ENCODE results near the gene PCGF3.

PCGF3 gene

GRCh38 chr4:721261-722168 is 15.9 kb downstream of the PCGF3 start:
- no peaks in the 10 kb centered on the region for H3K4me1 ChIP-seq (ENCODE audit: insufficient read depth, low read length)
- 95% methylated on average over 31 of the region's 31 CpGs for WGBS
- H3K9me3 ChIP-seq (ENCODE audit: insufficient read depth, low read depth, low read length): no peaks in the 10 kb centered on the region
- H3K27ac ChIP-seq (ENCODE audit: low read depth, low read length): no peak overlapping the region
- H3K27me3 ChIP-seq (ENCODE audit: insufficient read depth, low read length): no peaks in the 10 kb centered on the region
- no peak overlapping the region for H3K4me3 ChIP-seq (ENCODE audit: low read length)
- H3K9ac ChIP-seq (ENCODE audit: low read depth, low read length): no peak overlapping the region
- H3K36me3 ChIP-seq (ENCODE audit: insufficient read depth, low read length): peaks cover 5% of the 10 kb centered on the region; the same call in 1 of the 2 replicates

- no peaks in the 10 kb centered on the region for H3K9me3 ChIP-seq (ENCODE audit: insufficient read depth, low read depth, low read length)
- 97% methylated on average over 47 of the region's 47 CpGs for WGBS
- H3K4me1 ChIP-seq (ENCODE audit: insufficient read depth, low read length): no peaks in the 10 kb centered on the region
- H3K36me3 ChIP-seq (ENCODE audit: insufficient read depth, low read length): peaks cover 5% of the 10 kb centered on the region; the same call in 1 of the 2 replicates
- no peak overlapping the region for H3K9ac ChIP-seq (ENCODE audit: low read depth, low read length)
- no peak overlapping the region for H3K27ac ChIP-seq (ENCODE audit: low read depth, low read length)
- H3K4me3 ChIP-seq (ENCODE audit: low read length): no peak overlapping the region
- H3K27me3 ChIP-seq (ENCODE audit: insufficient read depth, low read length): no peaks in the 10 kb centered on the region
Observed at GRCh38 chr4:722169-722725, 16.6 kb downstream of the PCGF3 start.

GRCh38 chr4:722851-723360 is 17.3 kb downstream of the PCGF3 start:
- 97% methylated on average over 61 of the region's 61 CpGs for WGBS
- Histone ChIP-seq H3K9ac (ENCODE audit: low read depth, low read length) (no peak overlapping the region), H3K27ac (ENCODE audit: low read depth, low read length) (no peak overlapping the region), H3K4me1 (ENCODE audit: insufficient read depth, low read length) (no peaks in the 10 kb centered on the region), H3K36me3 (ENCODE audit: insufficient read depth, low read length) (peaks cover 5% of the 10 kb centered on the region; the same call in 1 of the 2 replicates), H3K4me3 (ENCODE audit: low read length) (no peak overlapping the region), H3K27me3 (ENCODE audit: insufficient read depth, low read length) (no peaks in the 10 kb centered on the region), H3K9me3 (ENCODE audit: insufficient read depth, low read depth, low read length) (no peaks in the 10 kb centered on the region)

- Histone ChIP-seq H3K36me3 (ENCODE audit: insufficient read depth, low read length) (peaks cover 5% of the 10 kb centered on the region; the same call in 1 of the 2 replicates), H3K4me1 (ENCODE audit: insufficient read depth, low read length) (no peaks in the 10 kb centered on the region), H3K9ac (ENCODE audit: low read depth, low read length) (no peak overlapping the region), H3K27ac (ENCODE audit: low read depth, low read length) (no peak overlapping the region), H3K9me3 (ENCODE audit: insufficient read depth, low read depth, low read length) (no peaks in the 10 kb centered on the region), H3K4me3 (ENCODE audit: low read length) (no peak overlapping the region), H3K27me3 (ENCODE audit: insufficient read depth, low read length) (no peaks in the 10 kb centered on the region)
- WGBS: 95% methylated on average over 28 of the region's 28 CpGs
Observed at GRCh38 chr4:723751-724530, 18.3 kb downstream of the PCGF3 start.

- Histone ChIP-seq H3K4me1 (ENCODE audit: insufficient read depth, low read length) (no peaks in the 10 kb centered on the region), H3K27ac (ENCODE audit: low read depth, low read length) (no peak overlapping the region), H3K9ac (ENCODE audit: low read depth, low read length) (no peak overlapping the region), H3K36me3 (ENCODE audit: insufficient read depth, low read length) (peaks cover 5% of the 10 kb centered on the region), H3K9me3 (ENCODE audit: insufficient read depth, low read depth, low read length) (no peaks in the 10 kb centered on the region), H3K27me3 (ENCODE audit: insufficient read depth, low read length) (no peaks in the 10 kb centered on the region), H3K4me3 (ENCODE audit: low read length) (no peak overlapping the region)
- WGBS: 95% methylated on average over 41 of the region's 41 CpGs
Observed at GRCh38 chr4:725391-726234, 20.0 kb downstream of the PCGF3 start.

- no peak overlapping the region for H3K4me3 ChIP-seq (ENCODE audit: low read length)
- no peak overlapping the region for H3K9ac ChIP-seq (ENCODE audit: low read depth, low read length)
- H3K9me3 ChIP-seq (ENCODE audit: insufficient read depth, low read depth, low read length): no peaks in the 10 kb centered on the region
- no peaks in the 10 kb centered on the region for H3K27me3 ChIP-seq (ENCODE audit: insufficient read depth, low read length)
- H3K4me1 ChIP-seq (ENCODE audit: insufficient read depth, low read length): no peaks in the 10 kb centered on the region
- H3K36me3 ChIP-seq (ENCODE audit: insufficient read depth, low read length): peaks cover 12% of the 10 kb centered on the region
- no peak overlapping the region for H3K27ac ChIP-seq (ENCODE audit: low read depth, low read length)
- WGBS: 93% methylated on average over 13 of the region's 16 CpGs
Observed at GRCh38 chr4:726235-726787, 20.7 kb downstream of the PCGF3 start.

- Histone ChIP-seq H3K27me3 (ENCODE audit: insufficient read depth, low read length) (no peaks in the 10 kb centered on the region), H3K36me3 (ENCODE audit: insufficient read depth, low read length) (peaks cover 12% of the 10 kb centered on the region), H3K9ac (ENCODE audit: low read depth, low read length) (no peak overlapping the region), H3K4me3 (ENCODE audit: low read length) (no peak overlapping the region), H3K27ac (ENCODE audit: low read depth, low read length) (no peak overlapping the region), H3K4me1 (ENCODE audit: insufficient read depth, low read length) (no peaks in the 10 kb centered on the region), H3K9me3 (ENCODE audit: insufficient read depth, low read depth, low read length) (no peaks in the 10 kb centered on the region)
- WGBS: 95% methylated on average over 17 of the region's 17 CpGs
Observed at GRCh38 chr4:726838-727237, 21.2 kb downstream of the PCGF3 start.

GRCh38 chr4:727576-727975 is 21.9 kb downstream of the PCGF3 start:
- Histone ChIP-seq H3K9me3 (ENCODE audit: insufficient read depth, low read depth, low read length) (no peaks in the 10 kb centered on the region), H3K9ac (ENCODE audit: low read depth, low read length) (no peak overlapping the region), H3K4me3 (ENCODE audit: low read length) (no peak overlapping the region), H3K27ac (ENCODE audit: low read depth, low read length) (no peak overlapping the region), H3K36me3 (ENCODE audit: insufficient read depth, low read length) (peaks cover 11% of the 10 kb centered on the region), H3K27me3 (ENCODE audit: insufficient read depth, low read length) (no peaks in the 10 kb centered on the region), H3K4me1 (ENCODE audit: insufficient read depth, low read length) (no peaks in the 10 kb centered on the region)
- 89% methylated on average over 6 of the region's 6 CpGs for WGBS

- H3K27me3 ChIP-seq (ENCODE audit: insufficient read depth, low read length): no peaks in the 10 kb centered on the region
- peaks cover 31% of the 10 kb centered on the region for H3K36me3 ChIP-seq (ENCODE audit: insufficient read depth, low read length)
- no peaks in the 10 kb centered on the region for H3K9me3 ChIP-seq (ENCODE audit: insufficient read depth, low read depth, low read length)
- 96% methylated on average over 20 of the region's 20 CpGs for WGBS
- H3K4me1 ChIP-seq (ENCODE audit: insufficient read depth, low read length): no peaks in the 10 kb centered on the region
- H3K9ac ChIP-seq (ENCODE audit: low read depth, low read length): no peak overlapping the region
- H3K4me3 ChIP-seq (ENCODE audit: low read length): no peak overlapping the region
- H3K27ac ChIP-seq (ENCODE audit: low read depth, low read length): no peak overlapping the region
Observed at GRCh38 chr4:729336-730315, 24.0 kb downstream of the PCGF3 start.
